ENCODE data around the gene ZMYM4. TPM values are rescaled to one million over a fixed set of nuclear protein-coding genes. Genes with fewer than 3 reads are reported as not detected.

ZMYM4 gene
- total RNA-seq, 4 donors from 2014 or later = 16.3 to 80.0 (median 22.4) TPM

DNA sequence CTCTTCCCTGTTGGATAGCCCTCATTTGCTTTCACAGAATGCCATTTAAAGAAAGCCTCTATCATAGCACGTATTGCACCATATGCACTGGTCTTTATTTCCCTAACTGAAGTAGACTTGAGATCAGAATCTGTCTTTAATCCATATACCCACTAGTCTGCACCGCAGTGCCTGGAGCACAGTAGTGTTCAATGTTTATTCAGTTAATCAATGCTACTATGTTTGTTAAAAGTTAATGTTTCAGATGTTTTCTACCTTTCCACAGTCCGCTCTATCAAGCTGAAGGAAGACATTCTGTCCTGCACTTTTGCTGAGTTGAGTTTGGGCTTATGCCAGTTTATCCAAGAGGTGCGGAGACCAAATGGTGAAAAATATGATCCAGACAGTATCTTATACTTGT lies 139.2 kb downstream of the ZMYM4 start:
- TF ChIP-seq POLR2A (IDR thresholded peaks at IDR 0.05) = no peak
- TF ChIP-seq, protein P1, sequence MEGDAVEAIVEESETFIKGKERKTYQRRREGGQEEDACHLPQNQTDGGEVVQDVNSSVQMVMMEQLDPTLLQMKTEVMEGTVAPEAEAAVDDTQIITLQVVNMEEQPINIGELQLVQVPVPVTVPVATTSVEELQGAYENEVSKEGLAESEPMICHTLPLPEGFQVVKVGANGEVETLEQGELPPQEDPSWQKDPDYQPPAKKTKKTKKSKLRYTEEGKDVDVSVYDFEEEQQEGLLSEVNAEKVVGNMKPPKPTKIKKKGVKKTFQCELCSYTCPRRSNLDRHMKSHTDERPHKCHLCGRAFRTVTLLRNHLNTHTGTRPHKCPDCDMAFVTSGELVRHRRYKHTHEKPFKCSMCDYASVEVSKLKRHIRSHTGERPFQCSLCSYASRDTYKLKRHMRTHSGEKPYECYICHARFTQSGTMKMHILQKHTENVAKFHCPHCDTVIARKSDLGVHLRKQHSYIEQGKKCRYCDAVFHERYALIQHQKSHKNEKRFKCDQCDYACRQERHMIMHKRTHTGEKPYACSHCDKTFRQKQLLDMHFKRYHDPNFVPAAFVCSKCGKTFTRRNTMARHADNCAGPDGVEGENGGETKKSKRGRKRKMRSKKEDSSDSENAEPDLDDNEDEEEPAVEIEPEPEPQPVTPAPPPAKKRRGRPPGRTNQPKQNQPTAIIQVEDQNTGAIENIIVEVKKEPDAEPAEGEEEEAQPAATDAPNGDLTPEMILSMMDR (IDR thresholded peaks at IDR 0.05) = no peak
- no peak for DNase-seq
- peaks cover 0 to 62% (median 0%) of the 10 kb centered on the region in 3 donors for H3K36me3 ChIP-seq

DNA sequence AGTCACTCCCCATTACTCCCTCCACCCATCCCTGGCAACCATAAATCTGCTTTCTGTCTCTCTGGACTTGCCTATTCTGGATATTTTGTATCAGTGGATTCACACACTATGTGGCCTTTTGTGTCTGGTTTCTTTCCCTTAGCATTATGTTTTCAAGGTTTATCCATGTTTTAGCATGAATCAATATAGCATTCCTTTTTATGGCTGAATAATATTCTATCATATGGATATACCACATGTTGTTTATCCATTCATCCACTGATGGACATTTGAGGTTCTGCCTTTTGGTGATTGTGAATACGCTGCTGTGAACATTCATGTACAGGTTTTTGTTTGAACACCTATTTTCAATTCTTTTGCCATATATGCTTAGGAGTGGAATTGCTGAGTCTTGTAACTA lies 140.4 kb downstream of the ZMYM4 start:
- no peak overlapping the region for H3K4me3 ChIP-seq
- TF ChIP-seq, protein P1 (IDR thresholded peaks at IDR 0.05) = no peak
- TF ChIP-seq POLR2A (IDR thresholded peaks at IDR 0.05) = no peak

More for the DNA sequence above, 139.2 kb downstream of the ZMYM4 start:
- H3K27ac ChIP-seq = no peak overlapping the region
- no peak overlapping the region for H3K4me3 ChIP-seq
- H3K4me1 ChIP-seq = no peaks in the 10 kb centered on the region
- no peaks in the 10 kb centered on the region for H3K9me3 ChIP-seq
- H3K27me3 ChIP-seq = no peaks in the 10 kb centered on the region

DNA sequence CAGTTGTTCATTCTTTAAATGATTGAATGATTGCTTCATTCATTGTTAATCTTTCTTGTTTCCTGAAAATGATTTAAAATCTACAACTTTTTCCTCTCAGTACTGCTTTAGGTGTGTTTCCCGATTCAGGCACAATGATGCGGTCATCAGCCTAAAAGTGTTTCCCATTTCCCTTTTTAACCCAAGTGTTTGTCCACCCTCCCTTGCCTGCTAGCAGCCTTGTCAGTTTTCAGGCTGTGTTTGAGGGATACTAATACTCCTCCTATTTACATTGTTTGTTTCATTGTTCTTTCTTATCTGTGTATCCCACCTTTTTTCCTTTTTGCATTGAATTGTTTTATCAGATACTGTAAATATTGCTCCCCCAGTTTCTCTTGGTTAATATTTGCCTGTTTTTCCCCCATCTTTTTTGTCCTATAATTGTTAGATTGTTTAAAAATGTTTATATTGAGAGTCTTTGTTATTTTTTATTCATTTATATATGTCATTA lies 157.6 kb downstream of the ZMYM4 start:
- TF ChIP-seq POLR2A (IDR thresholded peaks at IDR 0.05) = no peak
- TF ChIP-seq, protein P1 (IDR thresholded peaks at IDR 0.05) = no peak
- peaks cover 0 to 6% (median 0%) of the 10 kb centered on the region in 3 donors for H3K36me3 ChIP-seq
- H3K27ac ChIP-seq = no peak overlapping the region
- DNase-seq = no peak
- H3K4me3 ChIP-seq = no peak overlapping the region
- H3K9me3 ChIP-seq = no peaks in the 10 kb centered on the region
- H3K27me3 ChIP-seq = no peaks in the 10 kb centered on the region
- H3K4me1 ChIP-seq = no peaks in the 10 kb centered on the region

More for the DNA sequence above, 140.4 kb downstream of the ZMYM4 start:
- Histone ChIP-seq H3K27ac (no peak overlapping the region), H3K9me3 (no peaks in the 10 kb centered on the region), H3K36me3 (peaks cover 0 to 55% (median 0%) of the 10 kb centered on the region in 3 donors), H3K27me3 (no peaks in the 10 kb centered on the region), H3K4me1 (no peaks in the 10 kb centered on the region)
- DNase-seq = no peak

DNA sequence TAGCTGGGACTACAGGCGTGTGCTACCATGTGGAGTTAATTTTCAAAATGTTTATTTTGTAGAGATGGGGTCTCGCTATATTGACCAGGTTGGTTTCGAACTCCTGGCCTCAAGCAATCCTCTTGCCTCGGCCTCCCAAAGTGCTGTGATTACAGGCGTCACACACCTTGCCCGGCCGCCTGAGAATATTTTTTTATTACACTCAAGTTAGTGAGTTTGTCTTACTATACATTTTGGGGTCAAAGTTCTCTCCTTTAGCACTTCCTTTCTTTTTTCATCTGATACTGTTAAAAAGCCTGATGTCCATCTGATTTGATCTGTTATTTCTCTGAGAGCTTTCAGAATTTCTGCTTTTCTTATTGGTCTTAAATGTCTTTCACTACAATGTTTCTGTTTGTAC lies 159.9 kb downstream of the ZMYM4 start:
- TF ChIP-seq, protein P1 (IDR thresholded peaks at IDR 0.05) = no peak
- no peak for TF ChIP-seq POLR2A (IDR thresholded peaks at IDR 0.05)
- DNase-seq = no peak
- no peaks in the 10 kb centered on the region for H3K9me3 ChIP-seq
- no peak overlapping the region for H3K4me3 ChIP-seq
- no peaks in the 10 kb centered on the region for H3K4me1 ChIP-seq
- peaks cover 0 to 14% (median 0%) of the 10 kb centered on the region in 3 donors for H3K36me3 ChIP-seq
- no peak overlapping the region for H3K27ac ChIP-seq
- H3K27me3 ChIP-seq = no peaks in the 10 kb centered on the region

DNA sequence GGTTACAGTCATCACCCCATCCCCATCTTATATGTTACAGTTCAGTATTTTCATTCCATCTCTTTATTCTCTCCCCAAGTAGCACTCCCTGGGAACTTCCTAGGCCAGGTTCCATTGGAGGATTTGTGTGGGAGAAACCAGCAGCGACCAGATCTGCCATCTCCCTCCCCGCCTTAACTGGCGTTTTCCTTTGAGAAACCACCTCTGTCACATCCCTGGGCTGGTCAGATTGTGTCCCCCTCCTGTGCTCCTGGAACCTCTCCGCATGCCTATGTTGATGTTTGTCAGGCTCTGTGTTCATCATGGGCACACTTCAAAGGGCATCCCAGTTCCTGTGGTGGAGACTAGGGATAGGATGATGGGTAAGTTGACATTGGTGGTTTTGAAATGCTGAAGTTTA lies 162.3 kb downstream of the ZMYM4 start:
- H3K36me3 ChIP-seq = peaks cover 0 to 31% (median 0%) of the 10 kb centered on the region in 3 donors
- TF ChIP-seq, protein P1 (IDR thresholded peaks at IDR 0.05) = no peak
- TF ChIP-seq POLR2A (IDR thresholded peaks at IDR 0.05) = no peak
- no peak overlapping the region for H3K27ac ChIP-seq

More for the DNA sequence above, 162.3 kb downstream of the ZMYM4 start:
- DNase-seq = no peak
- Histone ChIP-seq H3K4me1 (no peaks in the 10 kb centered on the region), H3K4me3 (no peak overlapping the region), H3K9me3 (no peaks in the 10 kb centered on the region), H3K27me3 (no peaks in the 10 kb centered on the region)

Measured in Peyer's patch (tissue), 4 donors.